OCI-LY7 (cell line): ENCODE measurements around the gene ACKR2.

Experiments
- CTCF ChIP-seq: fragments of 200-600 bp; sonication (generic); conservative IDR thresholded peaks from 2 replicates; pipeline ENCODE4 v1.5.1; 2014; ENCODE audit warnings: mild to moderate bottlenecking, antibody characterized with exemption, low read length, moderate library complexity, mixed read lengths
- EZH2phosphoT487 ChIP-seq: fragments of 200-600 bp; sonication (generic); IDR thresholded peaks from 2 replicates; pipeline ENCODE4 v1.6.1; 2018; ENCODE audit warnings: low read depth, borderline replicate concordance, mild to moderate bottlenecking, mixed run types, antibody characterized with exemption, low read length, moderate library complexity, mixed read lengths

GRCh38 chr3:42864321-42864950 lies 55.2 kb downstream of the ACKR2 start:
- TF ChIP-seq CTCF (no peak), EZH2phosphoT487 (no peak)
